Nephron progenitor cell (in vitro differentiated cells): Measurements from ENCODE around the gene IRX4.

Experiments used
- DNase-seq: peaks from one replicate; pipeline ENCODE4 v3.0.0; 2021
- H3K27ac Mint-ChIP-seq: 2 replicates; pipeline ENCODE4 v1.8.0; 2021; ENCODE audit warnings: mild to moderate bottlenecking, moderate library complexity, mixed read lengths
- H3K27me3 Mint-ChIP-seq: 2 replicates; pipeline ENCODE4 v1.8.0; 2021; ENCODE audit warnings: mild to moderate bottlenecking, low read depth, mixed read lengths; ENCODE audit not compliant: poor library complexity
- H3K36me3 Mint-ChIP-seq: 2 replicates; pipeline ENCODE4 v1.8.0; 2021; ENCODE audit warnings: low read depth, mixed read lengths
- H3K4me1 Mint-ChIP-seq: 2 replicates; pipeline ENCODE4 v1.8.0; 2021; ENCODE audit warnings: mixed read lengths
- H3K4me3 Mint-ChIP-seq: 2 replicates; pipeline ENCODE4 v1.8.0; 2021; ENCODE audit warnings: mild to moderate bottlenecking, moderate library complexity, mixed read lengths
- H3K9me3 Mint-ChIP-seq: 2 replicates; pipeline ENCODE4 v1.8.0; 2021; ENCODE audit warnings: mild to moderate bottlenecking, moderate library complexity, mixed read lengths
- CTCF ChIP-seq: fragments of 200-600 bp; sonication (generic); IDR thresholded peaks from 2 replicates; pipeline ENCODE4 v1.5.0; 2021; ENCODE audit warnings: antibody characterized with exemption

The IRX4 gene

GRCh38 chr5:1907616-1908015 lies 24.9 kb upstream of the IRX4 start:
- no peak for TF ChIP-seq CTCF
- DNase-seq = no peak
- Mint-ChIP-seq H3K9me3 (peaks cover 35% of the 10 kb centered on the region), H3K36me3 (no peaks in the 10 kb centered on the region), H3K27me3 (peaks cover 46% of the 10 kb centered on the region), H3K4me1 (no peaks in the 10 kb centered on the region), H3K27ac (no peak overlapping the region), H3K4me3 (no peak overlapping the region)

- no peak overlapping the region for H3K4me3 Mint-ChIP-seq
- no peak for DNase-seq
- H3K27me3 Mint-ChIP-seq = peaks cover 57% of the 10 kb centered on the region
- no peaks in the 10 kb centered on the region for H3K36me3 Mint-ChIP-seq
- no peaks in the 10 kb centered on the region for H3K4me1 Mint-ChIP-seq
- no peak overlapping the region for H3K27ac Mint-ChIP-seq
- peaks cover 39% of the 10 kb centered on the region for H3K9me3 Mint-ChIP-seq
- no peak for TF ChIP-seq CTCF
These were observed 22.4 kb upstream of the IRX4 start for GRCh38 chr5:1905108-1905507.

GRCh38 chr5:1901983-1902382 lies 19.3 kb upstream of the IRX4 start:
- Mint-ChIP-seq H3K9me3 (peaks cover 39% of the 10 kb centered on the region), H3K4me3 (no peak overlapping the region), H3K27me3 (peaks cover 71% of the 10 kb centered on the region), H3K36me3 (no peaks in the 10 kb centered on the region), H3K27ac (no peak overlapping the region), H3K4me1 (no peaks in the 10 kb centered on the region)
- no peak for TF ChIP-seq CTCF
- DNase-seq = no peak

- no peak for DNase-seq
- H3K4me3 Mint-ChIP-seq = no peak overlapping the region
- TF ChIP-seq CTCF = no peak
- no peaks in the 10 kb centered on the region for H3K4me1 Mint-ChIP-seq
- no peaks in the 10 kb centered on the region for H3K36me3 Mint-ChIP-seq
- H3K27me3 Mint-ChIP-seq = peaks cover 71% of the 10 kb centered on the region
- no peak overlapping the region for H3K27ac Mint-ChIP-seq
- H3K9me3 Mint-ChIP-seq = peaks cover 38% of the 10 kb centered on the region
These were observed 18.3 kb upstream of the IRX4 start for GRCh38 chr5:1901061-1901460.

GRCh38 chr5:1899201-1899600 lies 16.5 kb upstream of the IRX4 start:
- DNase-seq = no peak
- TF ChIP-seq CTCF = no peak
- peaks cover 19% of the 10 kb centered on the region for H3K9me3 Mint-ChIP-seq
- no peak overlapping the region for H3K4me3 Mint-ChIP-seq
- no peak overlapping the region for H3K27ac Mint-ChIP-seq
- no peaks in the 10 kb centered on the region for H3K4me1 Mint-ChIP-seq
- peaks cover 81% of the 10 kb centered on the region for H3K27me3 Mint-ChIP-seq
- H3K36me3 Mint-ChIP-seq = no peaks in the 10 kb centered on the region

- peaks cover 8% of the 10 kb centered on the region for H3K9me3 Mint-ChIP-seq
- H3K4me3 Mint-ChIP-seq = no peak overlapping the region
- DNase-seq = no peak
- no peak for TF ChIP-seq CTCF
- H3K27ac Mint-ChIP-seq = no peak overlapping the region
- peaks cover 83% of the 10 kb centered on the region for H3K27me3 Mint-ChIP-seq
- no peaks in the 10 kb centered on the region for H3K36me3 Mint-ChIP-seq
- H3K4me1 Mint-ChIP-seq = peaks cover under 1% of the 10 kb centered on the region
These were observed 15.2 kb upstream of the IRX4 start for GRCh38 chr5:1897816-1898450.
